ENCODE data around the gene ARHGAP45. TPM values are rescaled to one million over a fixed set of nuclear protein-coding genes. Genes with fewer than 3 reads are reported as not detected.

ARHGAP45 gene
- total RNA-seq, 2 experiments from 2014 or later, result 123 to 136 TPM

- H3K9me3 Mint-ChIP-seq, result peaks cover 2% of the 10 kb centered on the region
- CTCF ChIA-PET, result no interaction called here
- intact Hi-C loops (cut with micrococcal nuclease), result no loop called here
- no peak for DNase-seq
- H3K27ac Mint-ChIP-seq, result peak overlapping the region; percentile 44
- no peak overlapping the region for H3K4me3 Mint-ChIP-seq
- H3K36me3 Mint-ChIP-seq (ENCODE audit: low read depth), result peaks cover 13% of the 10 kb centered on the region
- H3K27me3 Mint-ChIP-seq (ENCODE audit: low read depth), result no peaks in the 10 kb centered on the region
- peaks cover 11% of the 10 kb centered on the region for H3K4me1 Mint-ChIP-seq (ENCODE audit: low read depth)
Observed at GRCh38 chr19:1052349-1052975, 14.5 kb upstream of the ARHGAP45 start.

DNA sequence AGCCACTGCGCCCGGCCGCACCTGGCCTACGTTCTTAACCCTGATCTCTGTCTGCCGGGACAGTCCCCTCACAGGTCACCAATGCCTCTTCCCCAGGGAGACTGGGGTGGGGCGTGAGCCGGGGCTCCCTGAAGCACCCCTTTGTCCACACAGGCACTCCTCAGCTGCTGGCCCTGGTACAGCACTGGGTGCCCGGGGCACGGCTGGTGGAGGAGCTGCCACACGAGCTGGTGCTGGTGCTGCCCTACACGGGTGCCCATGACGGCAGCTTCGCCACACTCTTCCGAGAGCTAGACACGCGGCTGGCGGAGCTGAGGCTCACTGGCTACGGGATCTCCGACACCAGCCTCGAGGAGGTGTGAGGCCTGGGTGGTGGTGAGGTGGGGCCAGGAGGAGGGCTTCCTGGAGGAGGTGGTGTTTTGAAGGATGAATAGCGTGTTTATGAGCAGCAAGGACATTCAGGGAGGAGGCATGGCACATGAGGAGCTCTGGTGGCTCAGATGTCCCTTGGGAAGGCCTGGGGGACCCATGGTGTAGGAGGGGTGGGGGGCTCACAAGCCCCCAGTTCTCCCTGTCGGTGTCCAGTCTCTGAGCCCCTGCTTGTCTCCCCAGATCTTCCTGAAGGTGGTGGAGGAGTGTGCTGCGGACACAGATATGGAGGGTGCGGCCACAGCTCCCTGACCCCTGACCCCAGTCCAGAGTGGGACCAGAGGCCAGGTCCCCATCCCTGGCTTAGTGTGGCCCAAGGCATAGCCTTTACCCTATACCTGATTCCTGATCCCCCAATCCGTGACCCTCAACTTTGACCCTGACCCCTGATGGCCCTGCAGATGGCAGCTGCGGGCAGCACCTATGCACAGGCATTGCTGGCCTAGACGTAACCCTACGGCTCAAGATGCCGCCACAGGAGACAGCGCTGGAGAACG, 13.5 kb upstream of the ARHGAP45 start:
- CTCF ChIA-PET, result interaction anchor here (0.6 kb wide), 1 partner anchor 191 kb away, joined by 3 read pairs; no protein-coding TSS in a partner anchor
- H3K4me1 Mint-ChIP-seq (ENCODE audit: low read depth), result peaks cover 18% of the 10 kb centered on the region
- intact Hi-C loops (cut with micrococcal nuclease), result no loop called here
- H3K27ac Mint-ChIP-seq, result no peak overlapping the region
- DNase-seq, result no peak
- H3K9me3 Mint-ChIP-seq, result peaks cover 3% of the 10 kb centered on the region
- H3K4me3 Mint-ChIP-seq, result no peak overlapping the region
- H3K36me3 Mint-ChIP-seq (ENCODE audit: low read depth), result peaks cover 14% of the 10 kb centered on the region
- no peaks in the 10 kb centered on the region for H3K27me3 Mint-ChIP-seq (ENCODE audit: low read depth)

GRCh38 chr19:1054102-1055027, 12.6 kb upstream of the ARHGAP45 start:
- Mint-ChIP-seq H3K36me3 (ENCODE audit: low read depth) (peaks cover 14% of the 10 kb centered on the region), H3K9me3 (peaks cover 3% of the 10 kb centered on the region), H3K4me1 (ENCODE audit: low read depth) (peaks cover 18% of the 10 kb centered on the region), H3K27ac (no peak overlapping the region), H3K27me3 (ENCODE audit: low read depth) (no peaks in the 10 kb centered on the region), H3K4me3 (no peak overlapping the region)
- DNase-seq, result no peak
- intact Hi-C loops (cut with micrococcal nuclease), result no loop called here
- CTCF ChIA-PET, result interaction anchor here (0.6 kb wide), 1 partner anchor 190 kb away, joined by 3 read pairs; no protein-coding TSS in a partner anchor

- Mint-ChIP-seq H3K4me3 (no peak overlapping the region), H3K27ac (no peak overlapping the region), H3K9me3 (peaks cover 3% of the 10 kb centered on the region)
Observed at GRCh38 chr19:1055028-1055425, 11.9 kb upstream of the ARHGAP45 start.

DNA sequence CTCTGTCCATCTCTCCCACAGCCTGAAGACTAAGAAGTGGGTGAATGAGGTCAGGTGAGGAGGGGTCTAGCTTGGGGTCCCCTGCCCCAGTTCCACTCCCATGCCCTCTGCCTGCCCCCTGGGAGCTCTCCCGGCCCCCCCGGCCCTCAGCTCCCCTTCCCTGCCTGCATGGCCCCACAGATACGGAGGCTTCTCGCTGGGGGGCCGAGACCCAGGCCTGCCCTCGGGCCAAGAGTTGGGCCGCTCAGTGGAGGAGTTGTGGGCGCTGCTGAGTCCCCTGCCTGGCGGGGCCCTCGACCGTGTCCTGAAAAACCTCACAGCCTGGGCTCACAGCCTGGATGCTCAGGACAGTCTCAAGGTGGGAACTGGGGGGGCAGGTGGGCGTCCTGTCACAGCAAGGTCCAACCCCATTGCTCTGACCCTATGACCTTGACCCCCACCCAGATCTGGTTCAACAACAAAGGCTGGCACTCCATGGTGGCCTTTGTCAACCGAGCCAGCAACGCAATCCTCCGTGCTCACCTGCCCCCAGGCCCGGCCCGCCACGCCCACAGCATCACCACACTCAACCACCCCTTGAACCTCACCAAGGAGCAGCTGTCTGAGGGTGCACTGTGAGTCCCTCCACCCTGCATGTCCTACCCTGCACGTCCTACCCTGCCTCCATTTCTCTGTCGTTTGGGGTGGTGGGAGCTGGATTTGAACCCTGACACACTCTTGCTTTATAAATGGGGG, 10.9 kb upstream of the ARHGAP45 start:
- CTCF ChIA-PET, result no interaction called here
- H3K4me1 Mint-ChIP-seq (ENCODE audit: low read depth), result peaks cover 18% of the 10 kb centered on the region
- H3K27ac Mint-ChIP-seq, result no peak overlapping the region
- H3K9me3 Mint-ChIP-seq, result peaks cover 3% of the 10 kb centered on the region
- no peaks in the 10 kb centered on the region for H3K27me3 Mint-ChIP-seq (ENCODE audit: low read depth)
- intact Hi-C loops (cut with micrococcal nuclease), result no loop called here
- no peak for DNase-seq
- H3K4me3 Mint-ChIP-seq, result no peak overlapping the region
- peaks cover 14% of the 10 kb centered on the region for H3K36me3 Mint-ChIP-seq (ENCODE audit: low read depth)

More at GRCh38 chr19:1055028-1055425, 11.9 kb upstream of the ARHGAP45 start:
- H3K36me3 Mint-ChIP-seq (ENCODE audit: low read depth), result peaks cover 14% of the 10 kb centered on the region
- DNase-seq, result no peak
- H3K4me1 Mint-ChIP-seq (ENCODE audit: low read depth), result peaks cover 18% of the 10 kb centered on the region
- intact Hi-C loops (cut with micrococcal nuclease), result no loop called here
- CTCF ChIA-PET, result no interaction called here
- H3K27me3 Mint-ChIP-seq (ENCODE audit: low read depth), result no peaks in the 10 kb centered on the region

- Mint-ChIP-seq H3K4me3 (no peak overlapping the region), H3K9me3 (peaks cover 3% of the 10 kb centered on the region), H3K4me1 (ENCODE audit: low read depth) (peaks cover 15% of the 10 kb centered on the region), H3K27me3 (ENCODE audit: low read depth) (no peaks in the 10 kb centered on the region), H3K36me3 (ENCODE audit: low read depth) (peaks cover 14% of the 10 kb centered on the region), H3K27ac (peak overlapping the region; percentile 57)
- CTCF ChIA-PET, result interaction anchor here (0.9 to 1.2 kb wide), 5 partner anchors 15 to 136 kb away, joined by 3 read pairs; no protein-coding TSS in a partner anchor
- DNase-seq, result peak; percentile 60
- intact Hi-C loops (cut with micrococcal nuclease), result no loop called here
Observed at GRCh38 chr19:1057176-1057855, 9.7 kb upstream of the ARHGAP45 start.

GRCh38 chr19:1058112-1058511, 8.9 kb upstream of the ARHGAP45 start:
- no peaks in the 10 kb centered on the region for H3K27me3 Mint-ChIP-seq (ENCODE audit: low read depth)
- H3K9me3 Mint-ChIP-seq, result peaks cover 3% of the 10 kb centered on the region
- intact Hi-C loops (cut with micrococcal nuclease), result no loop called here
- H3K4me3 Mint-ChIP-seq, result no peak overlapping the region
- H3K4me1 Mint-ChIP-seq (ENCODE audit: low read depth), result peaks cover 17% of the 10 kb centered on the region
- CTCF ChIA-PET, result interaction anchor here (0.7 to 1.2 kb wide), 6 partner anchors 9 to 135 kb away, joined by 3 read pairs; no protein-coding TSS in a partner anchor
- H3K36me3 Mint-ChIP-seq (ENCODE audit: low read depth), result peaks cover 14% of the 10 kb centered on the region
- peak; percentile 11 for DNase-seq
- peak overlapping the region; percentile 23 for H3K27ac Mint-ChIP-seq

DNA sequence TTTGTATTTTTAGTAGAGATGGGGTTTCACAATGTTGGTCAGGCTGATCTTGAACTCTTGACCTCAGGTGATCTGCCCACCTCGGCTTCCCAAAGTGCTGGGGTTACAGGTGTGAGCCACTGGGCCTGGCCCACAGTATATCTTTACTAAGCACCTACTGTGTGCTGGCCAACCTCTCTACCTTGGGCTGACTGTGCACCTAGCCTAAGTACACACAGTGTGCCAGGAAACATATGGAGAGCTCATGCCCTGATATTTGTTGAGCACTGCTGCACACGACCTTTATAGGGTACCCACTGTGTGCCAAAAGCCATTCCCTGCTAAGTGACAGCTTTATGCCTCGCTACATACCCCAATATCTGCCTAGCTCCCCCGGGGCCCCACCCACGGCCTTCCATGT, 6.3 kb upstream of the ARHGAP45 start:
- intact Hi-C loops (cut with micrococcal nuclease), result no loop called here
- Mint-ChIP-seq H3K4me1 (ENCODE audit: low read depth) (peaks cover 30% of the 10 kb centered on the region), H3K36me3 (ENCODE audit: low read depth) (peaks cover 14% of the 10 kb centered on the region), H3K9me3 (peaks cover 3% of the 10 kb centered on the region), H3K27me3 (ENCODE audit: low read depth) (no peaks in the 10 kb centered on the region), H3K27ac (no peak overlapping the region), H3K4me3 (no peak overlapping the region)
- DNase-seq, result no peak
- CTCF ChIA-PET, result interaction anchor here (0.6 kb wide), 1 partner anchor 76 kb away, joined by 3 read pairs; no protein-coding TSS in a partner anchor

DNA sequence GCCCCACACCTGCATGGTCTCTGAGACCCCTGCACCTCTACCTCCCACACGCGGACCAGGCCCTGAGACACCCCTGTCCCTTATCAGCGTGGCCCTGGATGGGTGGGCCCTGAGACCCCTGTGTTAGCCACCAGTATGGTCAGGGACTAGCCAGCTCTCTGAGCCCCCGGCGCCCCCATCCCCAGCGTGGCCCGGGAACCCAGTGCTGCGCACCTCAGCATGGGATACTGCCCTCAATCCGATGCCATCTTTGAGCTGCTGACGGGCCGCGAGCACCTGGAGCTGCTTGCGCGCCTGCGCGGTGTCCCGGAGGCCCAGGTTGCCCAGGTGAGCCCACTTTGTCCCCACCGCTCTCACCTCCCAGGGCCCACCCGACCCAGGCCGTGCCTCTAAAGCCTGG, 5.0 kb upstream of the ARHGAP45 start:
- H3K27me3 Mint-ChIP-seq (ENCODE audit: low read depth), result no peaks in the 10 kb centered on the region
- H3K36me3 Mint-ChIP-seq (ENCODE audit: low read depth), result peaks cover 6% of the 10 kb centered on the region
- intact Hi-C loops (cut with micrococcal nuclease), result no loop called here
- no peak for DNase-seq
- CTCF ChIA-PET, result interaction anchor here (0.6 kb wide), 1 partner anchor 183 kb away, joined by 3 read pairs; no protein-coding TSS in a partner anchor
- H3K9me3 Mint-ChIP-seq, result peaks cover 3% of the 10 kb centered on the region
- H3K4me3 Mint-ChIP-seq, result no peak overlapping the region
- peaks cover 29% of the 10 kb centered on the region for H3K4me1 Mint-ChIP-seq (ENCODE audit: low read depth)
- H3K27ac Mint-ChIP-seq, result no peak overlapping the region

GRCh38 chr19:1062387-1063029, 4.5 kb upstream of the ARHGAP45 start:
- peaks cover under 1% of the 10 kb centered on the region for H3K9me3 Mint-ChIP-seq
- DNase-seq, result peak; percentile 60
- H3K27ac Mint-ChIP-seq, result no peak overlapping the region
- intact Hi-C loops (cut with micrococcal nuclease), result no loop called here
- no peaks in the 10 kb centered on the region for H3K27me3 Mint-ChIP-seq (ENCODE audit: low read depth)
- H3K4me3 Mint-ChIP-seq, result no peak overlapping the region
- H3K36me3 Mint-ChIP-seq (ENCODE audit: low read depth), result peaks cover 2% of the 10 kb centered on the region
- peaks cover 23% of the 10 kb centered on the region for H3K4me1 Mint-ChIP-seq (ENCODE audit: low read depth)
- CTCF ChIA-PET, result interaction anchor here (0.6 kb wide), 1 partner anchor 182 kb away, joined by 3 read pairs; no protein-coding TSS in a partner anchor

All from activated naive CD4-positive, alpha-beta T cell treated with anti-CD3 and anti-CD28 coated beads for 36 hours (primary cell).